ENCODE results near the gene CDH2.

CDH2 gene

DNA sequence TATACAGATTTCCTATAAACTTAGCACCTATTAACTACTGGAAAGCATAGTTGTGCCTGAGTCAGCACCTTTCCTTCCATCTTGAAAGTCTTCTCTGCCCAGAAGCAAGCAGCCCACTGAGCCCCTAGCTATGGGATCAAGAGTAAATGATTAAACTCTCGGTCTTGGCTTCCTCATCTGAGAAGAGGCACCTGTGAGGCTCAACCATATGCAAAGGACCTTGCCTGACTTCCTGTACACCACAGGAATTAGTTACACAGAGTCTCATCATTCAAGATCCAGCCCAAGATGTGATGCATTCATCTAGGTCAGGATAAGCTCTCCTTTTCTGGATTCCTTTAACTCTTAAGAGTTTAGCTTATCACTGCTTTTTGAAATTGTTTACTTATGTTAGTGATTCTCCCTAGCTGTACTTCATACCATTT, 96.0 kb downstream of the CDH2 start:
- no peak for DNase-seq

DNA sequence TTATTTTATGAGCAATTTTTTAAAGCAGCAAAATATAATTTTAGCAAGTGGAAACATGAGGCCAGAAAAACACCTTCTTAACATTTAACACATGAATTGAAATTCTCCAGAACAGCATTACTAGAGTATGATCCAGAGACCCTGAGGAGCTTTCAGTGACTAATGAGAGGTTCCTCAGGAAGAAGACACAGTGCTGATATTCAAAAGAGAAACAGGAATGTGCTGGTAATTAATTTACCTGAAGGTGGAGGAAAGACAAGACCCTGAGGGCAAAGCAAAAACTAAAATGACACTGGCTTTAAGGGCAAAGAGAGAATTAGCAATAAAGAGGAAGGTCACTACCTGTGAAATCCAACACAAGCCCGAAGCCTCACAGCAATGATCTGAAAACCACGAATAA, 97.0 kb downstream of the CDH2 start:
- no peak for DNase-seq

DNA sequence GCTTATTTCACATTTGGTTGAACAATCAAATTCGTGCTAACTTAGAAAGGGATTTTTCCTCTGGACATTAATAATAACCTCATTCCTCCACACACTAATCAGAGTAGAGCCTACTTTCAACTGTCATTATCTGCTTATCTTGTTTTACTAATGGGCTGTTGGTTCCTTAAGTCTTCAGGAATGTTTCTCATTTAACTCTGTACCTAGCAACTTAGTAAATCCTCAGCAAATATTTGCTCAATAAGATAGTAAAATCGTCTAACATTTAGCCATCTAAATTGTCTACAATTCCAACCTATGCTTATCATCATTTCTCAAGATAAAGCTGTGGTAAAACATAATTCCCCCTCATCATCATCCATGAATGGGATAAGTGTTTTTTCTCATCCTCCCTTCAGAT, 98.1 kb downstream of the CDH2 start:
- no peak for DNase-seq

DNA sequence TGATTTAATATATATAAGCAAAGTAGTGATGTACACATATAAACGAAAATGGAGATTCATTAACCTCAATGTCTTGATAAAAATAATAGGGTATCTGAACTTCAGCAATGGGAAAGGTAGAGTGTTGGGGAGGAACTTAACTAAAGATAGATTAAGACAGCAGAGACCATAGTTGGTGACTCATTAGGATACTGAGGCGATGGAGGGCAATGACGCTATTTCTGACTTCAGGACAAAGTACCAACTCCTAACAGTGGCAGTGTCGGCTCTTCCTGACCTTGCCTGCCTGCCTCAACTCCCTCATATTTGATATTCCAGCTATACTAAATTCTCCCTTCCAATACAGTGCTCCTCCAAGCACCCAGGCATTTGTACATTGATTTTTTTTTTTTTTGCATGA, 98.6 kb downstream of the CDH2 start:
- no peak for DNase-seq

DNA sequence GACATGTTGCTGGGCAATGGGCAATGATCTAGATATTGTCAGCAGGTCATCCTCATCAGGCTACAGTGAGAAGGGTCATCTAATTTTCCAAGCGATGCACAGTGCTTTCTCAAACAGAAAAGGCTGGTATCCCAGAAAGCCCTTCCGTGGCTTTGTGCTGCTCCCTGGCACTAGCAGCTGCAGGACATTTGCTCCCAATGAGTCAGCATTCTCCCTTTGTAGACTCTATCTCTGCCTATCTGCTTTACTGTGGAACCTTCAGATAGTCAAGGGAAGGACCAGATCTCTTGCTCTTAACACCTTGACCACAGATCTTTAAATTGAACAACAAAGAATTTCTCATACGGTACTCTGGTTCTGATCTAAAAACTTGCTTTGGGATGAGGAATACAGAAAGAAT, 101.4 kb downstream of the CDH2 start:
- no peak for DNase-seq

DNA sequence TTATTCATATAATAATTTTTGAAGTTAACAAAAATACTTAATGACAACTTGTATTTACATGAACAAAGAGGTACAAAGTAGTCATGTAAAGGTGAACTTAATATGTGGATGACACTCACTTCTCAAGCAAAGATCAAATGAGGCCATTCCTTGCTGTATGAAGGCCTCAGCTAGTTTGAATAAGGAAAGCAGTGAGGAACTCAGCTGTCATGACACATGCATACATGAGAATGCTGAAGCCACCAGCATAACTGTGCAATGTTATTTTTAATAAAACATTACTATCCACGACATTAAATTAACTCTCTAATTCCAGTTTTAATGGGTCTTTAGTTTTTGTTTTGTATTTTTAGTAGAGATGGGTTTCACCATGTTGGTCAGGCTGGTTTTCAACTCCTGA, 102.9 kb downstream of the CDH2 start:
- DNase-seq = no peak

DNA sequence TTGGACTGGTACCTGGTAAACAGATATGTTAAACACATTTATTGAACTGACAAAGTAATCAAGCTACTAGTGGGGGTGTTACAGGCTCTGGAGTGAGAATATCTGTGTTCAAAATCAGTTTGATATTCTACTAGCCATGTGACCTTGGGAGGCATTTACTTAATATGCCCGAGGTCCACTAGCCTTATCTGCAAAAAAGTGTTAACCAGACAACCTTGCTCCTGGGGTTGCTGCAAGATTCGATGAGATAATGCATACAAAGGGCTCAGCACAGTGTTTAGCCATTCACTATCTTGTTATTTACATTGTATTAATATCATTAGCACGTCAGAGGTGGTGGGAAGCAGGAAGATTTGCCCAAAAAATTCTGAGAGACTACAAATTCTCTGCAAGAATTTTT, 103.3 kb downstream of the CDH2 start:
- DNase-seq = no peak

DNA sequence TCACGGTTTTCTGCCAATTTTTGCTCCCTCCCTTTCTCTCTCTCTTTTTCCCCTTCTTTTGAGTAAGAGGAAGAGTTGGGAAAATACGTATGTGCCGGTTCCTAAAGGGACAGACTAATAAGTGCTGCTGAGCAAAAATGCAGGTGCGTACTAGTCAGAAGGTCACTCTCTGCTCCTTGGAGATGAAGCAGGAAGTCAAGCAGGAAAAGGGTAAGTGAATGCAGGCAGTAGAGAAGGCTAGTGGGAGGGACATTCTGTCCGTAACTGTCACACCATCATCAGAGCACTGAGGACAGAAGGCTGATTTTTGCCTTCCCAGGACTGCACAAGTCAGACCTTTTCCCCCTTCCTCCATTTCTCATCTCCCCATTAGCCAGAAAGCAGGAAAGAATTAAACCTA, 105.7 kb downstream of the CDH2 start:
- DNase-seq = no peak

DNA sequence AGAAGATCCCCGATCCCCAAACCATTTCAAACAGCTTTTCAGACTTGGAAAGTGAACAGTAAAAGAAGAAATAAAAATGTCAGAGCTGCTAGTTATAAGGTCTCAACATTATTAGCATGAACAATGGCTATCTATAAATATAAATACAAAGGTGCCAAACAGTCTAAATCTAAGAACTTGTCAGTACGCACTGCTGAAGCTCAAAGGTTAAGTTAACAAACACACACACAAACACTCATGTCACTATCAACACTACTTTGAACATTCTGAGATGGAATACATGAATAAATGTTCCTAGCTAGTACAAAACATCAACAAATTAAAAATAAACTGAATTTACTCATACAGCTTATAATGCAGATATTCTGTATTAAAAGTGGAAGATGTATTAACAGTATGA, 108.7 kb downstream of the CDH2 start:
- no peak for DNase-seq

DNA sequence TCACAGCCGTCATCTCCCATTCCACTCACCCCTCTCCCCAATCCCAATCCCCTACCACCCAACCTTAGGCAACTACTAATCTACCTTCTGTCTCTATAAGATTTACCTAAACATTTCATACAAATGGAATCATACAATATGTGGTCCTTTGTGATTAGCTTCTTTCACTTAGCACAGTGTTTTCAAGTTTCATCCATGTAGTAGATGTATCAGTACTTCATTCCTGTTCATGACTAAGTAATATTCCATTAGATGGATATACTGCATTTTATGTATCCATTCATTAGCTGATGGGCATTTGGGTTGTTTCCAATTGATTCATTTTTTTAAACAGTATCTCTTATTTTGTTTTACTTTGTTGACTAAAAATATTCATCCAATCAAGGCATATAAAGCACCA, 109.6 kb downstream of the CDH2 start:
- DNase-seq = no peak

DNA sequence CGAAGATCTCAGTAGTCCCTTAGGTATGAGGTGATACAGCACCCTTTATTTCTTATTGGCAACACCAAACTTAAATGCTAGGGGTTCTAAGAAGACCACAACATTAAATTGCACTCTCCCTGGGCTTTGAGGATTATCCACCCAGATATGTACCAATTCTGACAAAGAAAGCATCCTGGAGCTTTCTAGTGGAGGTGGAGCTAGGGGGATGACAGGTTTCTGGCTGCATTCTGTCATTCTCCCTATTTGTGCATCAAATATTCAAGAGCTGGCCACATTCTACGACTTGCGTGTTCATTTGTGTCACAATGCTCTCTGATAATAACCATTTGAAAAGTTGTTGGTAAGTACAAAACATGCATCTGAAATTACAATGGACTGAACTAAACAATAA, 111.1 kb downstream of the CDH2 start:
- DNase-seq = no peak

DNA sequence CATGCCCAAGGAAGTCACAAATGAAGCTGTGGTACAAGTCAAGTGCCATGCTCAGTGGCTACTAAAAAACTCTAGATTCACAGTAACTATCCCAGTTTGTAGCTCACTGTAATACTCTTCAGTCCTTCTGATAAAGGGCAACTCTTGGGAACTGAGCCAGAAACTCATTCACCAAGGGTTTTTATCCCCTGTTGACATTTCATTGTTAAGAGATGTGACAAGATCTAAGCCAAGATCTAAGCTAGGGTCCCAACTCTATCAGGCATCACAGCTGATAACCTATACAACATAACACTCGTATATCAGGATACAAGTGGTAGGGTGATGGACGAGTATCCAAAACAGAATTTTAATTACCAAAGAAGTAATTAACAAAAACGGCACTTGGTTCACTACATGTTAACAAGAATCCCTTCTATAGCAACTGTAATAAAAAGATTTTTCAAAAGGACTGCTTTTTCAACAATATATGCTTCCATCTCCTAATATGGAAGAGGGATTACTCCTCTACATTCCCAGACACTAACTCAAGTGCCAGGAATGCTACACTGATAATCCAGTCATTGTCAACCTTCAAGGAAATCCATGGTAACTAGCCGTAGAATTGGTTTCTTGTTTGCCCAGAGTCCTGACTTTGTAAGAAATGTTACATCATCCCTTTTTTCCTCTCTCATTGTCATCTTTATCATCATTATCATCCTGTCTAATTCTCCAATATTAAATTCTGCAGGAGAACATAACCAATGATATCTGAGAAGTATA, 111.7 kb downstream of the CDH2 start:
- no peak for DNase-seq

DNA sequence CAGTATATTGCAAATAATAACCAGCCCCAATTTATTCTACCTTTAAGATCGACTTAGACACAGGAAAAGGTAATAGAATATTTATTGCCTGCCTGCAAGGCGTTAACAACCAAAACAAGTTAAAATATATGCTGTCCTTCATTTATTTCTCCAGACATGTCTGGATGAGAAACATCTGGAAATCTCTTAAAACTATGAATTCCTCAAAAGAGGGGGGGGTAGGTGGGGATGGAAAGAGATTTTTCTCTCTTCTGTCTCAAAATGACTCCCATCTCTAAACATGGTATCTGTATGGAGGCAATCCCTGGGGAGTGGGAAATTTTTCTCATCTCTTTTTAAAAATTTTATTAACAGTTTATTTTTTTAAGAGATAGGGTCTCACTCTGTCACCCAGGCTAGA, 113.0 kb downstream of the CDH2 start:
- DNase-seq = no peak

DNA sequence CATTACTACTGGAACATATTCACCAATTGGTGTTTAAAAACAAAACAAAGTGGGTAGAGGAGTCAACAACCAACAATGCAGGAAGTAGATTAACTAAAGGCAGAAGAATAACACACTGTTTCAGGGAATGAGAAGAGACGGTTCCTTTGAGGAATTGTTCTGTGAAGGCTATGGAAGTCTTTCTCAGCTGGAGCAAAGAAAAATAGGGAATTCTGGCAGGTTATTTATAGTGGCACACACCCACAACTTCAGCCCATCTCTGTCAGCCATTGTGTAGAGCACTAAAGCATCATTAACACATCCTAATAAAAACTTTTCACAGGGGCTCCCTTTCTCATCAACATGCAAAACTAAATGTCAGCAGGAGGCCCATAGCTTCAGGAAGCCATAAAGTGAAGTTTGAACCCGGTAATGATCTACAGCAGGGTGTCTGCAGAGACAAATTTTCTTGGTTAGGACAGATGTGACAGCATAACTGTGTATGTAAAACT, 113.6 kb downstream of the CDH2 start:
- DNase-seq = no peak

DNA sequence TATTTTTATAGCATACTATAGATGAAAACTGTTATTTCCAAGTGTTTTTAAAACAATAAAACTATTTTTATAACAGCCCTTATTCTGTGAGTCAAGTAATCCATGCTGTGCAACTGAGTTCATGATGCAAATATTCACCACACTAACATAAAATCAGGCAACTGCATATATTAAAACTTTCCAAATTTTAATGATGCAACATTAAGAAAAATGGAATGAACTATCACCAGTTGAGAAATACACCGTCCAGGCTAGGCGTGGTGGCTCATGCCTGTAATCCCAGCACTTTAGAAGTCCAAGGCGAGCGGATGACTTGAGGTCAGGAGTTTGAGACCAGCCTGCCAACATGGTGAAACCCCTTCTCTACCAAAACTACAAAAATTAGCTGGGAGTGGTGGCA, 114.5 kb downstream of the CDH2 start:
- no peak for DNase-seq

DNA sequence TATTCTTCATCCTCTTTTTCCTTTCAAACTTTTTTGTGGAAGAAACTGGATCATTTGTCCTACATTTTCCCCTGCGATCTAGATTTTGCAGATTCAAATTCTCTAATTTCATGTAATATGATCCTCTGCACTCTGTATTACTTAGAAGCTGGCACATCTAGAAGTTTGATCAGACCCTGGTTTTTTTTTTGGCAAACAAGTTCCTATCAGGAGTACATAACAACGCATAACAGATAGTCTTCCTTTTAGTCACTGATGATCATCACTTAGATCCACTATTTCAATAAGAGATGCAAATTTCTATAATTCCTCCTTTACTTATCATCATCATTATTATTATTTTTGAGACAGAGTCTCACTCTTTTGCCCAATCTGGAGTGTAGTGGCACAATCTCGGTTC, 117.1 kb downstream of the CDH2 start:
- DNase-seq = no peak

DNA sequence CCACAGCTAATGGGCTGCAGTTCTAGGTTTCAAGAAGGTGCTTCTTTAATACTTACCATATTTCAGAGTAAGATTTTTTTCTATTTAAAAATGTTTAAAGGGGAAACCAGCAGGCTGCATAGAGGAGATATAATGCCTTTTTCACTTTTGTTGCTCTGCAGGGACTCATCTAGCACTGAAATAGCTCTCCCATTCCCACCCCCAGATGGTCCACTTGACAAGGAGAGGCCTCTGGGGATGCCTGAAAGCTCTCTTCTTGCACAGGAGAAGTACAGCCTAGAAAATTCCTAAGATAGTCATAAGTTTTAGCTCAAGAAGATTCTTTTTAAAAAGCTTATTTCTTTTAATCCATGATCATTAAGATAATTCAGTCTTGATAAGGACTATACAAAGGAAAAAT, 126.4 kb downstream of the CDH2 start:
- DNase-seq = no peak

DNA sequence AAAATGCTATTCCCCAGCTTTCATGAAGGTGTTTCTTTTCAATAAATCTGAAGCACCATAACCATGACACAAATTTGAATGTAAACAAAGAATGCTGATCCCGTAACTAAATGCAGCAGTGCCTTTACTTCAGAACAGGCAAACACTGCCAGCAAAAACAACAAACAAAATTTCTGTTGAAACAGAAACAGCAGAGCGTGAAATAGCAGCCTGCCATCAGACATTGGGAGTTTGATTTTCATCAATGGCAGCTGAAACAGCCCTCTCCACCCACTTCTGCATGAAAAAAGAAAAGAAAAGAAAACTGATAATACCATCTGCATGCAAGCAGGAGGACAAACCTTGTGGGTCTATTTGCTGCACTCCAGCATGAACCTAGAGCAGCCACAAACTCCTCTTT, 128.3 kb downstream of the CDH2 start:
- no peak for DNase-seq

DNA sequence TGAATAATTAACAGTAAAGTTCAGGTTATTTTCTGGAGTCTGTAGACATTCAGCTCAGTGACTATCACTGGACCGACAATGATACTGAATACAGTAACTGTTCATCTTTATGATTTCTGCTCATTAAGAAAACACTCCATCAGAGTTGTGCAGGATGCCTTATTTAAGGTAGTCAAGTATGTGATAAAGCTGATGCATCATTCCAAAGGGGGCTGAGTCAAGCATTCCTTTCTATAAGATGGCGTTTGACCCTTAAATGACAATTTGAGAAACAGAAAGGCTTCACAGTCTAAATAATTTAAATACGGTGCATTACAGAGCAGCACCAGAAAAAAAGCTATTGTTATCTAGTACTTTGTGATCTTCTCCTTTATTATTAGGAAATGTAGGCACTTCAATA, 131.1 kb downstream of the CDH2 start:
- no peak for DNase-seq

DNA sequence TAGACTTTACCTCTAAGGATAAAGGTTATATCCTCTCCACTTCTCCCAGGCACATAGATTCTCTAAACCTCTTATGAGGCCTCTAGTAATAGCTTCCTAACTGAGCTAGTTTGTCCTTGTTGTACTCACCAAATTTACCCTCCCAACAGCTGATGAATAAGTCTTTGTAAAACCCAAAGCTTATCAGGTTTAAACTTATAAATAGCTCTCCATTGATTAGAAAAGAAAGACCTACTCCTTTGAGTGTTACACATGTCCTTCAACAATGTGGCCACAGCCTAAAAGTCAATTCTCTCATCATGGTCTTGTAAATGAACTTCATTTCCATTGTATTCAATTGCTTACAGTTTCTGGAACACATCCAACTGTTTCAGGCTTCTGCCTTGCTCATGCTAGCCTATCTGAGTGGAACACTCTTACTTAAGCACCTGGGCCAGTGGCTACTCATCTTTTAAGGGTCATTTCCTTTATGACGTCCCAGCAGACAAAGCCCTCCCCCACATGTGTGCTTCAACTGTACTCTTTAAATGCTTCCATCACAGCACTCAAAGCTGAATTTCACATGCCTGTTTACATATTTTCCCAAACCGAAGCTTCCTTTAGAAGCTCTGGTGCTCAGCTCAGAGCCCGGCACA, 131.6 kb downstream of the CDH2 start:
- DNase-seq = no peak

DNA sequence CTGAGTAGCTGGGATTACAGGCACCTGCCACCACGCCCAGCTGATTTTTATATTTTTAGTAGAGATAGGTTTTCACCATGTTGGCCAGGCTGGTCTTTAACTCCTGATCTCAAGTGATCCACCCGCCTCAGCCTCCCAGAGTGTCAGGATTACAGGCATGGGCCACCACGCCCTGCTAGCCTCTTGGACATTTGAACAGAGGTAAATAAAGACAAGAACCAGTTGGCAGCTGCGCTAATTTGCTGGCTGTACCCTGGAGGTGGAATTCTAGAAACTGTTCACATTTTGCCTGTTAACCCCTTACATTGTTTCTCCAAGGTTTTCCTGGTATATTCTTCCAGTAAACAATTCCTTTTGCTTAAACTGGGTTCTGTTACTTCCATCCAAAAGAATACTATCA, 132.9 kb downstream of the CDH2 start:
- no peak for DNase-seq

DNA sequence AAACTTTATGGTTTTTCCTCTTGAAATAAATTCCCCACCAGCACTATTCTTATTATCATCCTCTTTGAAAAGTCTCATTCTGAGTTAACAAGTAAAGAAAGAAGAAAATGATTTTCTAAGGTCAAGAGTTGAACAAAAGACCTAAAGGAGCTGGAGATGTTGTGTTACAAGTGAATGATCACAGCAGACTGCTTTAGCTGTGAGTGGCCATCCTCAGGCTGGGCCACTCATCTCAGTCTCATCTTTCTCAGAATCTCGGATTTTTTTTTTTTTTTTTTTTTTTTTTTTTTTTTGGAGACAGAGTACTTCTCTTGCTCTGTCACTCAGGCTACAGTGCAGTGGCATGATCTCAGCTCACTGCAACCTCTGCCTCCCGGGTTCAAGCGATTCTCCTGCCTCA, 133.3 kb downstream of the CDH2 start:
- no peak for DNase-seq

DNA sequence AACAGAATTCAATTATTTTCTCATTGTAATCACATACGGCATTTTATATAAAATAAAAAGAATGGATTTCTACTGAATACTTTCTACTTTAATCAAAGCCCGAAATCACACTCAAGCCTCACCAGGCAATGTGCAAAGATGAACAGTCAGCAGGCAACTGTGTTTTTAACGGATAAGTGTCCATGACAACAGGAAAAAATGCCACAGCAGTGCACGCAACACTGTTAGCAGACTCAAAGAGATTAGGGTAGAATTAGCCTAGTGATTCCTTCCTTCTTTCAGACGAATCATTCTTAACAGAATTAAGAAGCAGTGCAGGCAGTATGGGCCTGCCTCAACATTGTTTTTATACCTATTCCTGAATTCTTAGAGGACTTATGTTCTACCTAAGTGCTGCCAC, 135.6 kb downstream of the CDH2 start:
- no peak for DNase-seq

DNA sequence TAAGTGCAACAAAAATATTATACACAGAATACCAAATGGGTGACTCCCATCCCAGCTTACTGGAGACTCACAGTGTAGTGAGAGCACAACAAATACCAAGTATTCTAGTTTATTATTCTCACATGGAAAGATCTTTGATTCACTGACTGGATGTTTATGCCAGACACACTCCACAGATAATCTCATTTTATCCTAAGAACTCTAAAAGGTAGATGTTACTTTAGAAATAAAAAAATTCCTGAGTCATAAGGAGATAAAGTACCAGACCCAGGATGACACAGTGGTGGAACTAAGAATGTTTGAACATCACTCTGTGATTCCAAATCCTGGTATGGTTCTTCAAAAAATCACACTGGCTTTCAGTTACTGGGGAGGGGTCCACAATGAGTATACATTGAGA, 136.2 kb downstream of the CDH2 start:
- DNase-seq = no peak

DNA sequence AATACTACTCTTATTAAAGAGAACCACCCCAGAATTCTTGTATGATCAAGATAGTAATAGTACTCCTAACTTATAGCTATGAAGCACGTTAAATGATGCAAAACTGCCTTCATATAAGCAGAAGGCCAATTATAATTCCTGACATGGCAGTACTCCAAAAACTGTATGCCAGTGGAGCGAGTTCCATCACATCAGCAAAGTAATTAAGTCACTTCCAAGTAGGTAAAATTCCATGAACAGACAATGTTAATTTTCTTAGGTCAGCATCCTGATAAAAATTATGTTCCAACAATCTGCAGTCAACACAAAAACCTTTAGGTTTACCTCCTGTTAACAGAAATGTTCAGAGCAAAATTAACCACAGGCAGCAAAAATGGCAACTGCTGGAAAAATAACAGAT, 136.7 kb downstream of the CDH2 start:
- DNase-seq = no peak
